K562 (cell line): ENCODE results near the gene CROCC2. TPM values are rescaled to one million over a fixed set of nuclear protein-coding genes. Genes with fewer than 3 reads are reported as not detected.

Experiments
- ATAC-seq: fragments of 200-7000 bp; cut with Tn5 transposase; 3 replicates; pipeline ENCODE4 v1.9.1; 2020; ENCODE audit warnings: moderate library complexity
- BruUV-seq: library from RNA; stranded (reverse); fragments of 400-500 nt; replicated peaks from 2 replicates; lab custom pipeline; 2021; lab: Mats Ljungman, UMichigan
- CTCF ChIA-PET: fragments of 300-600 bp; formaldehyde crosslinking; extraction: SDS; loops from one replicate; lab custom pipeline; 2021; ENCODE audit warnings: low intra/inter-chr PET ratio; lab: Yijun Ruan, JAX
- POLR2A ChIA-PET: fragments of 300-600, 350-650 bp; sonication (Branson Sonifier 250); formaldehyde crosslinking; extraction: SDS; loops from one replicate; lab custom pipeline; 2021; ENCODE audit warnings: antibody characterized with exemption, inconsistent platforms; lab: Yijun Ruan, JAX
- DNase-seq, 4 experiments: peaks; one replicate each; pipeline versions ENCODE4 v3.0.0 to v3.0.0-alpha.2; 2011 to 2018; ENCODE audit warnings: low spot score in 3 of 4, mixed read lengths in 3 of 4; ENCODE audit errors: extremely low read depth in 1 of 4
- FAIRE-seq: peaks from 2 replicates; lab custom pipeline; 2011; peaks lifted over from hg19 to GRCh38; lab: Jason Lieb, UNC
- H2AFZ ChIP-seq: 2 replicates; pipeline ENCODE4 v1.6.0; 2011; ENCODE audit warnings: low read depth, low read length, control low read depth, inconsistent platforms
- H3K27ac ChIP-seq: fragments of 200-600 bp; 3 replicates; pipeline ENCODE4 v1.8.0; 2011; ENCODE audit warnings: low read depth, mild to moderate bottlenecking, control low read depth, inconsistent platforms, low read length, moderate library complexity, mixed read lengths; ENCODE audit errors: extremely low read depth
- H3K27me3 ChIP-seq, 2 experiments: fragments of 300-600 bp in 1 of 2; 2 replicates in 1 of 2; 3 replicates in 1 of 2; pipeline versions ENCODE4 v1.6.0 to v1.8.0; 2011; ENCODE audit warnings: inconsistent platforms in 2 of 2, low read length in 2 of 2, mild to moderate bottlenecking in 1 of 2, mixed read lengths in 1 of 2, moderate library complexity in 1 of 2; ENCODE audit not compliant: control insufficient read depth in 2 of 2, insufficient read depth in 2 of 2
- H3K36me3 ChIP-seq: fragments of 300-600 bp; 3 replicates; pipeline ENCODE4 v1.8.0; 2011; ENCODE audit warnings: mild to moderate bottlenecking, low read length, inconsistent platforms; ENCODE audit not compliant: control insufficient read depth, insufficient read depth
- H3K4me1 ChIP-seq, 2 experiments: fragments of 200-600 bp in 1 of 2; replicated peaks in 1 of 2; 2 replicates in 1 of 2; 3 replicates in 1 of 2; pipeline versions ENCODE4 v1.5.1 to v1.8.0; 2011; ENCODE audit warnings: inconsistent platforms in 2 of 2, low read length in 2 of 2, mild to moderate bottlenecking in 1 of 2, mixed read lengths in 1 of 2, moderate library complexity in 1 of 2; ENCODE audit not compliant: control insufficient read depth in 2 of 2, insufficient read depth in 2 of 2
- H3K4me2 ChIP-seq: 2 replicates; pipeline ENCODE4 v1.6.1; 2011; ENCODE audit warnings: low read length, control low read depth, inconsistent platforms, mixed read lengths; ENCODE audit not compliant: insufficient read depth
- H3K4me3 ChIP-seq: fragments of 200-600 bp; sonication (generic), shearing (Covaris generic); 2 replicates; pipeline ENCODE4 v1.5.1; 2016; ENCODE audit warnings: control low read depth, inconsistent platforms
- H3K79me2 ChIP-seq: fragments of 200-600 bp; 3 replicates; pipeline ENCODE4 v1.8.0; 2011; ENCODE audit warnings: low read length, inconsistent platforms; ENCODE audit not compliant: control insufficient read depth, insufficient read depth
- H3K9ac ChIP-seq, 2 experiments: 2 replicates each; pipeline versions ENCODE4 v1.6.0 to v1.6.1; 2011; ENCODE audit warnings: low read depth in 2 of 2, low read length in 2 of 2, control low read depth in 1 of 2, inconsistent platforms in 1 of 2, mild to moderate bottlenecking in 1 of 2, mixed read lengths in 1 of 2; ENCODE audit not compliant: insufficient read depth in 1 of 2
- H3K9me1 ChIP-seq: one replicate; pipeline ENCODE4 v1.6.0; 2011; ENCODE audit warnings: inconsistent platforms, mild to moderate bottlenecking, low read length, moderate library complexity; ENCODE audit not compliant: control insufficient read depth, insufficient read depth
- H3K9me3 ChIP-seq: replicated peaks from 2 replicates; pipeline ENCODE4 v1.5.1; 2011; ENCODE audit warnings: low read depth, low read length, inconsistent platforms; ENCODE audit not compliant: control insufficient read depth, insufficient read depth
- H4K20me1 ChIP-seq: replicated peaks from 2 replicates; pipeline ENCODE4 v1.6.1; 2011; ENCODE audit warnings: low read length, inconsistent platforms, mixed read lengths; ENCODE audit not compliant: control insufficient read depth, insufficient read depth
- FOXK1 ChIP-seq: sonication (generic); formaldehyde crosslinking; IDR thresholded peaks from 2 replicates; pipeline ENCODE4 v1.8.0; 2022; ENCODE audit warnings: missing genetic modification reagents, mild to moderate bottlenecking, borderline replicate concordance
- HMGXB4 ChIP-seq: sonication (generic); formaldehyde crosslinking; IDR thresholded peaks from 2 replicates; pipeline ENCODE4 v1.8.1; 2023; ENCODE audit warnings: mild to moderate bottlenecking, missing genetic modification reagents
- KDM2B ChIP-seq: fragments of 250-450 bp; sonication (Bioruptor Pico); IDR thresholded peaks from 2 replicates; pipeline ENCODE4 v1.8.0; 2021; ENCODE audit warnings: mild to moderate bottlenecking, moderate library complexity
- MTF1 ChIP-seq: fragments of 250-450 bp; sonication (Bioruptor Pico); IDR thresholded peaks from 2 replicates; pipeline ENCODE4 v1.9.0; 2021; ENCODE audit warnings: moderate library complexity, mild to moderate bottlenecking, inconsistent platforms, borderline replicate concordance
- NCOR1 ChIP-seq: fragments of 450-650 bp; IDR thresholded peaks from 2 replicates; pipeline ENCODE4 v1.6.1; 2016; ENCODE audit warnings: mild to moderate bottlenecking, moderate library complexity
- NR2C2 ChIP-seq, 2 experiments: fragments of 200-800 bp in 1 of 2; sonication (Bioruptor generic) in 1 of 2; sonication (generic) in 1 of 2; formaldehyde crosslinking in 1 of 2; IDR thresholded peaks; 2 replicates each; pipeline versions ENCODE4 v1.6.1 to v1.8.0; 2016 to 2022; ENCODE audit warnings: mild to moderate bottlenecking in 1 of 2, missing compliant biosample characterization in 1 of 2, missing genetic modification characterization in 1 of 2, missing genetic modification reagents in 1 of 2
- POU5F1 ChIP-seq: fragments of 150-350 bp; IDR thresholded peaks from 2 replicates; pipeline ENCODE4 v1.6.1; 2014; ENCODE audit warnings: borderline replicate concordance, low read length, low read depth, mild to moderate bottlenecking; ENCODE audit not compliant: partially characterized antibody
- RERE ChIP-seq: sonication (generic); formaldehyde crosslinking; IDR thresholded peaks from 2 replicates; pipeline ENCODE4 v1.8.0; 2023; ENCODE audit warnings: missing genetic modification reagents, mild to moderate bottlenecking, borderline replicate concordance
- SMC3 ChIP-seq: conservative IDR thresholded peaks from 2 replicates; pipeline ENCODE4 v1.6.1; 2011; ENCODE audit warnings: low read depth, low read length, improper control_type of control experiment; ENCODE audit not compliant: insufficient read depth
- ZBTB17 ChIP-seq: fragments of 450-650 bp; formaldehyde crosslinking; IDR thresholded peaks from 2 replicates; pipeline ENCODE4 v1.4.0; 2020; ENCODE audit warnings: mild to moderate bottlenecking
- ZFP36 ChIP-seq: fragments of 150-350 bp; IDR thresholded peaks from 2 replicates; pipeline ENCODE4 v1.6.1; 2018; ENCODE audit warnings: low read length, low read depth; ENCODE audit not compliant: partially characterized antibody
- ZFPM2 ChIP-seq: fragments of 250-450 bp; sonication (Bioruptor Pico); IDR thresholded peaks from 2 replicates; pipeline ENCODE4 v1.5.1; 2022; ENCODE audit warnings: mild to moderate bottlenecking
- ZNF263 ChIP-seq: sonication (generic); formaldehyde crosslinking; IDR thresholded peaks from 2 replicates; pipeline ENCODE4 v1.8.0; 2022; ENCODE audit warnings: mild to moderate bottlenecking, missing genetic modification reagents, borderline replicate concordance
- ZNF445 ChIP-seq: fragments of 250-450 bp; sonication (Bioruptor Pico); IDR thresholded peaks from 2 replicates; pipeline ENCODE4 v1.4.0; 2020; ENCODE audit warnings: low read depth, mild to moderate bottlenecking, moderate library complexity
- WGBS: fragments of 100-300 bp; shearing (Covaris generic); methylation state at CpG from one replicate; pipeline ENCODE4 v1.1.6; 2016; ENCODE audit warnings: low coverage, mixed read lengths; ENCODE audit not compliant: insufficient coverage; ENCODE audit errors: missing lambda C conversion rate; 5-methylcytosine and 5-hydroxymethylcytosine counted together
- in situ Hi-C: fragments of 300-500 bp; cut with MboI; formaldehyde crosslinking; loops from 4 replicates; pipeline ENCODE4 v1.15.0; 2018; ENCODE audit warnings: inconsistent platforms, mixed read lengths
- intact Hi-C: fragments of 100-400 bp; cut with micrococcal nuclease; formaldehyde crosslinking; loops from 2 replicates; pipeline ENCODE4 v1.14.2; 2022
- polyA plus RNA-seq, 8 experiments: library from polyadenylated mRNA; depleted of rRNA in 4 of 8; stranded (reverse) in 5 of 8; unstranded in 3 of 8; fragments of >200 nt; fragmentation: Nextera tagmentation in 2 of 8; fragmentation: Illumina TruSeq in 1 of 8; extraction: Ambion mirVana in 2 of 8; extraction: Trizol in 1 of 8; gene quantifications; 2 replicates each; pipeline versions ENCODE4 v1.2.1 to v1.2.3, GENCODE V29; 2011 to 2014; ENCODE audit warnings: inconsistent platforms in 1 of 8, missing spikeins in 1 of 8
- total RNA-seq, 7 experiments: library from RNA; depleted of rRNA in 6 of 7; stranded (reverse); fragments of >200 nt in 6 of 7; fragmentation: Illumina TruSeq in 2 of 7; extraction: Trizol in 2 of 7; gene quantifications; 2 replicates each; pipeline versions ENCODE4 v1.2.1 to v1.2.3, GENCODE V29; 2011 to 2021; ENCODE audit warnings: low replicate concordance in 1 of 7

CROCC2 gene
- total and polyA plus RNA-seq, 9 of the 15 experiments (the other 6 are each of a cell fraction or from before 2014, with no cell fraction given) = not detected

GRCh38 chr2:241018051-241018891, 112.1 kb downstream of the CROCC2 start:
- no peak for ATAC-seq
- no peak overlapping the region for H3K9ac ChIP-seq
- no peak for DNase-seq
- no peak overlapping the region for H3K4me2 ChIP-seq
- no peaks in the 10 kb centered on the region for H3K36me3 ChIP-seq
- no peaks in the 10 kb centered on the region for H3K9me1 ChIP-seq
- H3K27me3 ChIP-seq = peaks cover 0 to 34% of the 10 kb centered on the region in 2 experiments; a peak in 3 of 5 replicates
- in situ Hi-C loops (no loop called here), intact Hi-C loops (no loop called here)
- no peak overlapping the region for H3K27ac ChIP-seq
- no peak for FAIRE-seq
- H4K20me1 ChIP-seq = no peaks in the 10 kb centered on the region
- no peak overlapping the region for H2AFZ ChIP-seq
- WGBS = 3% methylated on average over 16 of the region's 26 CpGs
- H3K79me2 ChIP-seq = no peaks in the 10 kb centered on the region
- BruUV-seq = no TSS peak
- H3K4me1 ChIP-seq = no peaks in the 10 kb centered on the region; a peak in 1 of 5 replicates
- POLR2A ChIA-PET = interaction anchor here (0.6 kb wide), 1 partner anchor 60 kb away, joined by 3 read pairs; no protein-coding TSS in a partner anchor
- no peaks in the 10 kb centered on the region for H3K9me3 ChIP-seq
- CTCF ChIA-PET = no interaction called here
- H3K4me3 ChIP-seq = no peak overlapping the region
- TF ChIP-seq ZNF445 (no peak), POU5F1 (no peak), SMC3 (no peak), FOXK1 (CRISPR knock-in tag) (no peak), ZFPM2 (no peak), ZFP36 (no peak), NCOR1 (no peak), RERE (CRISPR knock-in tag) (no peak), NR2C2 (CRISPR knock-in tag; IDR thresholded peaks at IDR 0.05) (no peak), NR2C2 (tag; IDR thresholded peaks at IDR 0.05) (no peak), ZNF263 (CRISPR knock-in tag) (no peak), KDM2B (no peak), MTF1 (CRISPR knock-in tag) (no peak), ZBTB17 (CRISPR knock-in tag) (no peak), HMGXB4 (CRISPR knock-in tag) (no peak)
